ENCODE data around the gene LIN54. TPM values are rescaled to one million over a fixed set of nuclear protein-coding genes. Genes with fewer than 3 reads are reported as not detected.
"Not testable (repeated sequence)": the region's sequence is repeated elsewhere in the genome, so short reads cannot be mapped to it uniquely, and the experiment has no call there.

The LIN54 gene
- total RNA-seq, 1 donor from 2014 or later, result 12.3 TPM

DNA sequence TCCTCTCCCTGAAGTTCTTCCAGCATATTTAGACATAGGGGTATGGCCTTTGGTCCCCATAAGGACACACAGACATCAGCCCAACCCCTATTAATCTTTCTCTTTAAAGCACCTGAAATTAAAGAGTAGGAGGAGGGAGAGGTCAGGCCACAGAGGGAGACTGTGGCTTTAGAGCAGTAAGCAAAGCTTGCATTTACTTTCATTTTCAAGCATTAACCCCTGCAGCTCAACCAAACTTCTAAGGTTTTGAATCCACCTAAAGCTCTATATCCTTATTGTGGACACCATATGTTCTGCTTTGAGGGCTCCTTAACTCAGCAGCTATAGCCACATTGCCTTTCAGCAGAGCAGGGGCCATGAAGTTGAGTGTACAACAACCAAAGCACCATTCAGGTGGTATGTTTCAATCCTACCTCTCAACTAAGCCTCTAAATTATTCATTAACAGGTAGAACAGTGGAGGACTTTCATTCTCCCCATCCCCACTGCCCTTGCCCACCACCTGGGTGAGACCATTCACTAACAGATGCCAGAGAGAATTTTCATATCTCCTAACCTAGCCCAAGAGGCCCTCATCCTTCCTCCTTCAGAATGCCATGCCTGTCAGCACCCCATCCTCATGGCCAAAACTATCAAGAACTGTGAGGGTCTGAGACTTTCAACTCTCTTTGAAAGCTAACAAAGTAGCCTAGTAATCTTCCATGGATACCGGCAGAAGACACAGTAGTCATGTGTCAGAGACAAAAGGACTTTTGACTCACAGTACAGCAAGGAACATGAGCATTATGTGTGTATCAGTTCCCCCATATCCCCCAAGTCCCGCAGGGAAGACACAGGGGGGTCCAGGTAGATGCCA is 20.8 kb downstream of the LIN54 start:
- no peaks in the 10 kb centered on the region for H3K27me3 Mint-ChIP-seq (ENCODE audit: low read depth)
- H3K36me3 Mint-ChIP-seq (ENCODE audit: low read depth), result no peaks in the 10 kb centered on the region
- H3K4me1 Mint-ChIP-seq (ENCODE audit: low read depth), result peaks cover 18% of the 10 kb centered on the region
- no peak for DNase-seq (ENCODE audit: low spot score)
- H3K4me3 Mint-ChIP-seq (ENCODE audit: unreplicated experiment), result no peak overlapping the region
- peak overlapping the region; percentile 83 for H3K27ac Mint-ChIP-seq (ENCODE audit: unreplicated experiment)
- TF ChIP-seq, protein P1, sequence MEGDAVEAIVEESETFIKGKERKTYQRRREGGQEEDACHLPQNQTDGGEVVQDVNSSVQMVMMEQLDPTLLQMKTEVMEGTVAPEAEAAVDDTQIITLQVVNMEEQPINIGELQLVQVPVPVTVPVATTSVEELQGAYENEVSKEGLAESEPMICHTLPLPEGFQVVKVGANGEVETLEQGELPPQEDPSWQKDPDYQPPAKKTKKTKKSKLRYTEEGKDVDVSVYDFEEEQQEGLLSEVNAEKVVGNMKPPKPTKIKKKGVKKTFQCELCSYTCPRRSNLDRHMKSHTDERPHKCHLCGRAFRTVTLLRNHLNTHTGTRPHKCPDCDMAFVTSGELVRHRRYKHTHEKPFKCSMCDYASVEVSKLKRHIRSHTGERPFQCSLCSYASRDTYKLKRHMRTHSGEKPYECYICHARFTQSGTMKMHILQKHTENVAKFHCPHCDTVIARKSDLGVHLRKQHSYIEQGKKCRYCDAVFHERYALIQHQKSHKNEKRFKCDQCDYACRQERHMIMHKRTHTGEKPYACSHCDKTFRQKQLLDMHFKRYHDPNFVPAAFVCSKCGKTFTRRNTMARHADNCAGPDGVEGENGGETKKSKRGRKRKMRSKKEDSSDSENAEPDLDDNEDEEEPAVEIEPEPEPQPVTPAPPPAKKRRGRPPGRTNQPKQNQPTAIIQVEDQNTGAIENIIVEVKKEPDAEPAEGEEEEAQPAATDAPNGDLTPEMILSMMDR (IDR thresholded peaks at IDR 0.05), result no peak
- H3K9me3 Mint-ChIP-seq (ENCODE audit: low read depth), result no peaks in the 10 kb centered on the region

- Mint-ChIP-seq H3K4me3 (ENCODE audit: unreplicated experiment) (no peak overlapping the region), H3K9me3 (ENCODE audit: low read depth) (no peaks in the 10 kb centered on the region), H3K27ac (ENCODE audit: unreplicated experiment) (peak overlapping the region; percentile 81), H3K4me1 (ENCODE audit: low read depth) (peaks cover 18% of the 10 kb centered on the region), H3K36me3 (ENCODE audit: low read depth) (no peaks in the 10 kb centered on the region), H3K27me3 (ENCODE audit: low read depth) (no peaks in the 10 kb centered on the region)
- TF ChIP-seq, protein P1 (IDR thresholded peaks at IDR 0.05), result no peak
- DNase-seq (ENCODE audit: low spot score), result no peak
These were observed 22.2 kb downstream of the LIN54 start for GRCh38 chr4:82988323-82988832.

GRCh38 chr4:82987519-82987918 is 23.1 kb downstream of the LIN54 start:
- DNase-seq (ENCODE audit: low spot score); H3K4me3 Mint-ChIP-seq (ENCODE audit: unreplicated experiment); H3K36me3 Mint-ChIP-seq (ENCODE audit: low read depth); H3K27ac Mint-ChIP-seq (ENCODE audit: unreplicated experiment); H3K9me3 Mint-ChIP-seq (ENCODE audit: low read depth); H3K27me3 Mint-ChIP-seq (ENCODE audit: low read depth): not testable (repeated sequence)
- H3K4me1 Mint-ChIP-seq (ENCODE audit: low read depth), result peaks cover 18% of the 10 kb centered on the region

DNA sequence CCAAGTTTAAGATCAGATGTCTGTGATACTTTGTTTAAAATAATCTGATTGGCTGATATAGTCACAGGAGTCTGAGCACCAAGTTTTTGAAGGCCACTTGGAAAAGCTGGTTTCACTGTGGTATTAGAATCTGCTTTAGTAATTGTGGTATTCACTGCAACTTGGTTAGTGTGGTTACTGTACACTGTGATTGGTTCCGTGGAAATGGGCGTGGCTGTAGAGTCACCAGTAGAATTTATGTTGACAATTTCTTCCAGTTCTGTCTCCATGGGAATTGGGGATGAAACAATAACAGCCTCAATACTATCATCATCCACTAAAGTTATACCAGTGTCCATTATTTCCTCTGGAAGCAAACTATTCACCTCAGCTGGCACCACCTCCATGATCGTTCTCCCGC is 26.2 kb downstream of the LIN54 start:
- TF ChIP-seq, protein P1 (IDR thresholded peaks at IDR 0.05), result no peak
- Mint-ChIP-seq H3K36me3 (ENCODE audit: low read depth) (no peaks in the 10 kb centered on the region), H3K4me3 (ENCODE audit: unreplicated experiment) (no peak overlapping the region), H3K27ac (ENCODE audit: unreplicated experiment) (no peak overlapping the region), H3K27me3 (ENCODE audit: low read depth) (no peaks in the 10 kb centered on the region), H3K9me3 (ENCODE audit: low read depth) (no peaks in the 10 kb centered on the region), H3K4me1 (ENCODE audit: low read depth) (peaks cover 10% of the 10 kb centered on the region)
- DNase-seq (ENCODE audit: low spot score), result no peak

DNA sequence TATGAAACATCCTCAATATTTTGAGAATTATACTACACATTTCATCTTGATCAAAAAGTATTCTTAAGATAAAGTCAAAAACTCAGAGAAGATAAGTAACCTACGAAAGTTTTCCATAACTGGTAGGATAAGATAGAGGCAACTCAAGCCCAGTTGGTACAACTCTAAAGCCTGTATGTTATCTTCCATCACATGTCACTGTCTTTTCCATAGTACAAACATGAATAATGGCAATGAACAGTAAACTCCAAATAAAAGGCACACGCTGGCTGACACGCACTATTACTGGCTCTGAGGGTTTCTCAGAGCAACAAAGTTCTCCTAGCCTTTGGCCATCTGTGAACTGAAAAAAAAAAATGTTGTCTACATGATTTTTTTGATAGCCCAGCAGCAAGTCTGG is 27.2 kb downstream of the LIN54 start:
- no peak for DNase-seq (ENCODE audit: low spot score)
- no peaks in the 10 kb centered on the region for H3K27me3 Mint-ChIP-seq (ENCODE audit: low read depth)
- H3K4me3 Mint-ChIP-seq (ENCODE audit: unreplicated experiment), result no peak overlapping the region
- H3K4me1 Mint-ChIP-seq (ENCODE audit: low read depth), result peaks cover under 1% of the 10 kb centered on the region
- TF ChIP-seq, protein P1 (IDR thresholded peaks at IDR 0.05), result no peak
- H3K9me3 Mint-ChIP-seq (ENCODE audit: low read depth), result no peaks in the 10 kb centered on the region
- no peaks in the 10 kb centered on the region for H3K36me3 Mint-ChIP-seq (ENCODE audit: low read depth)
- no peak overlapping the region for H3K27ac Mint-ChIP-seq (ENCODE audit: unreplicated experiment)
